Measurements from ENCODE around the gene ADD1. TPM values are rescaled to one million over a fixed set of nuclear protein-coding genes. Genes with fewer than 3 reads are reported as not detected.

ADD1 gene
- total RNA-seq, 1 experiment from 2014 or later, result 224 TPM

DNA sequence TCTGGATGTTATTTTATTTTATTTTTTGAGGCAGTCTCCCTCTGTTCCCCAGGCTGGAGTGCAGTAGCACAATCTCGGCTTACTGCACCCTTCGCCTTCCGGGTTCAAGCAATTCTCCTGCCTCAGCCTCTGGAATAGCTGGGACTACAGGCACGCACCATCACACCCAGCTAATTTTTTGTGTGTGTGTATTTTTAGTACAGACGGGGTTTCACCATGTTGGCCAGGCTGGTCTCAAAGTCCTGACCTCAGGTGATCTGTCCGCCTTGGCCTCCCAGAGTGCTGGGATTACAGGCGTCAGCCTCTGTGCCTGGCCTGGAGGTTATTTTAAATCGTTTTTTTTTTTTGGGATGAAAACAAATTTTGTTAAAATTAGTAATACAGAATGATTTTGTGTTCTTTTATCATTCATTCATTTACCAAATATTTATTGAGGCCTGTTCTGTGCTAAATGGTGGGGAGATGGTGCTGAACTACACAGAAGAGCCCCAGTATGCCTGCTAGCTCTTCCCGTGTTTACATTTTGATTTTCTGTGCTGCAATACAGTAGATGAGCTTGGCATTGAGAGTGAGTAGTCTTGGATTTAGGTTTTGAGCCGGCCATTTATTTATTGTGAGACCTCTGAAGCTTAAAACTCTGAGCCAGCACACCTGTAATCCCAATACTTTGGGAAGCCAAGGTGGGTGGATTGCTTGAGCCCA is 22.7 kb downstream of the ADD1 start:
- Histone ChIP-seq H3K36me3 (replicated peaks; ENCODE audit: control insufficient read depth, insufficient read depth, low read length) (no peaks in the 10 kb centered on the region), H3K27me3 (ENCODE audit: control insufficient read depth, insufficient read depth, low read length) (no peaks in the 10 kb centered on the region), H3K4me3 (ENCODE audit: insufficient read depth, low read depth, low read length) (no peak overlapping the region)
- no peak for DNase-seq

DNA sequence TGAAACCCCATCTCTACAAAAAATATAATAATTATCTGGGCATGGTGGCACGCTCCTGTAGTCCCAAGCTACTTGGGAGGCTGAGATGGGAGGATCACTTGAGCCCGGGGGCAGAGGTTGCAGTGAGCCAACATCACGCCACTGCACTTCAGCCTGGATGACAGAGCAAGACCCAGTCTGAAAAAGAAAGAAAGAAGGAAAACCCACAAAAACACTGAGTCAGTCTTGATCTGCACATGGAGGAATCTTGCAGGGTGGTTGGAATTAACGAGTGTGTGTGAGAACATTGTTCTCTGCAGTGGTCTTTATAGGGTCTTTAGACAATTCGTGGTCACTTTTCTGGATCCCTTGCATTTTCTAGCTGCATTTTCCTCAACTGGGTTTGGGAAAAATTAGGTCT is 23.2 kb downstream of the ADD1 start:
- Histone ChIP-seq H3K27me3 (ENCODE audit: control insufficient read depth, insufficient read depth, low read length) (no peaks in the 10 kb centered on the region), H3K4me3 (ENCODE audit: insufficient read depth, low read depth, low read length) (no peak overlapping the region), H3K36me3 (replicated peaks; ENCODE audit: control insufficient read depth, insufficient read depth, low read length) (no peaks in the 10 kb centered on the region)
- DNase-seq, result no peak

DNA sequence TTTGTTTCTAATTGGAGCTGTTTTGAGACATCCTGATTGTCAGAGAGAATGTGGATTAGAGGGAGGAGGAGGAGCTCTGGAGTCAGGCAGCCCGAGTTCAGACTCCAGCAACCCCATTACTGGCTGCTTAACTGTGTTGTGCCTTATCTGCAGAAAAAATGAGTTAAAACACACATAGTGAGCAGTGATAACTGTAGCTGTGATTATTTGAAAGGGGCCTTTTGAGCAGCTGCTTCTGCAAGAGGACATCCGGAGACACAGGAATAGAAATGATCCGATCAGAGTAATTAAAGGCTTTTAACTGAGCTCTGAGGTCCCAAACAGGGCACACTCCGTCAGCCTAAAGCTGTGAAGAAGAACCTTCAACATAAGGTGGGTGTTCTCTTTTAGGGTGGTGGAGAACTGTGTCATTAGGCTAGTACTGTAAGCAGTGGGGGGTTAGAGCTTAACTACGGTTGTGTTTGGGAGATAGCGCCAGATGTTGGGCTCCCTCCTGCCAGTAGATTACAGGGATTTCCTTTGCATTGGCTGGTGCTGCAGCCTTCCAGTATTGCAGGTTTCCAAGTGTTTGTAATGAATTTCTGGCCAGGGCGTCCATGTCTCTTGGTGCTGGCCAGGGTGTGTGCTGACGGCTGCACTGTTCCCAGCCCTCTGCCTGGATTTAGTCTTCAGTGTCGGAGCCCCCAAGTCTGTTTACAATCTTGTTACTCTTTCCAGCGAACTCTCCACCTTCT is 24.3 kb downstream of the ADD1 start:
- H3K36me3 ChIP-seq (replicated peaks; ENCODE audit: control insufficient read depth, insufficient read depth, low read length), result no peaks in the 10 kb centered on the region
- DNase-seq, result peak; percentile 38
- no peaks in the 10 kb centered on the region for H3K27me3 ChIP-seq (ENCODE audit: control insufficient read depth, insufficient read depth, low read length)
- peak overlapping the region; percentile 25 for H3K4me3 ChIP-seq (ENCODE audit: insufficient read depth, low read depth, low read length)

DNA sequence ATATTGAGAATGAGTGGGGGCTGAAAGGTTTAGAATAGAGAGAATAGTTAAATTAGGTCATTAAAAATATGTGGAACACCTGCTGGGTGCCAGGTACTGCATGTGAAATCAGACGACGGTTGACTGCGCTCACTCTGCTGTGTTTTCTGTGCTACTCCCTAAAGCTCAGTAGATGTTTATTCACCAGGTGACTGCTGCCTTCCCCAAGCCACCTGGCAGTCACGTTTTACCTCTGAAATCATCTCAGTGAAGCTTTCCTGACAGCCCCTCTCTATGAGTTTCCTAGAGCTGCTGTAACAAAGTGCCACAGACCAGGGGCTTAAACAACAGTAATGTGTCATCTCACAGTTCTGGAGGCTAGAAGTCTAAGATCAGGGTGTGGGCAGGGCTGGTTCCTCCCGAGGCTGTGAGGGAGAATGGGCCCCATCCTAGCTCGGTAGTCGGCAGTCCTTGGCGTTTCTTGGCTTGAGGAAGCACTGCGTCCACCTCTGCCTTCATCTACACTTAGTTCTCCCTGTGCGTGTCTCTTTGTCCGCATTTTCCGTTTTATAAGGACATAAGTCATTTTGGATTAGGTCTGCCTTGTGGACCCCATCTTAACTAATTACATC is 25.3 kb downstream of the ADD1 start:
- H3K27me3 ChIP-seq (ENCODE audit: control insufficient read depth, insufficient read depth, low read length), result no peaks in the 10 kb centered on the region
- DNase-seq, result no peak
- no peaks in the 10 kb centered on the region for H3K36me3 ChIP-seq (replicated peaks; ENCODE audit: control insufficient read depth, insufficient read depth, low read length)
- H3K4me3 ChIP-seq (ENCODE audit: insufficient read depth, low read depth, low read length), result peak overlapping the region; percentile 25

DNA sequence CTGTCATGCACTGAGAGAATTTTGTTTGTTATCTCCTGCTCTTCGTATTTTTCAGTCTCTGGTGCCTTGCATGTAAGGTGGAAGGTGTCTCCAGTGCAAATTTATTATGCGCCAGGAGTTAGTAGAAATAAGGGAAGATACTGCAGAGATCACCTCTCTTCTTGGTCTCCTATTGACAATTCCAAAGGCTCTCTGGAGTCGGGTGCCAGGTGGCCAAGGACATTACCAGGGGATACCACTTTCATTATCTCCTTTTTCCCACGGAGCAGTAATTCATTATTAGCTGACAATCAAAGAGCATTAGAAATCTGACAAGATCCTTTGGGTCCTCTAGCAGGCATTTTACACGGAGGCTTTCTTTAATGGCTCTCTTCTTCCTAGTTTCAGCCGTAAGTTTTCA is 26.0 kb downstream of the ADD1 start:
- no peaks in the 10 kb centered on the region for H3K36me3 ChIP-seq (replicated peaks; ENCODE audit: control insufficient read depth, insufficient read depth, low read length)
- no peak overlapping the region for H3K4me3 ChIP-seq (ENCODE audit: insufficient read depth, low read depth, low read length)
- no peak for DNase-seq

DNA sequence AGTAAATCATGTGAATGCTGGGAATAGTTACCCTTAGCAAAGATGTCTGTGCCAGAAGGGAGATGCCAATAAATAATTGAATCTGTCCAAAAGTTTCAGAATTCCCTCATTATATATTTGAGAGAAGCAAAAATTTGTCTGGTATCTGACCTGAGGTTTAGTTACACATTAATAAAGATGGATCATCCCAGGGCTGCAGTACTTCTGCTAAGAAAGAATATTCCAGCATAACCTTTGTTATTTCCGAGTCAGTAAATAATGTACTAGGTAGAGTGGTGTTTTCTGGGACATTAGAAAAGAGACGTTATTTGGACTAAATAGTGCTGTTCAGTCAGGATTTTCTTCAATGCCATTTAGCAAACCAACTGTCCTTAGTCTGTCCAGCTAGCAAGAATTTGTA is 26.4 kb downstream of the ADD1 start:
- Histone ChIP-seq H3K27me3 (ENCODE audit: control insufficient read depth, insufficient read depth, low read length) (no peaks in the 10 kb centered on the region), H3K36me3 (replicated peaks; ENCODE audit: control insufficient read depth, insufficient read depth, low read length) (no peaks in the 10 kb centered on the region), H3K4me3 (ENCODE audit: insufficient read depth, low read depth, low read length) (no peak overlapping the region)
- no peak for DNase-seq

More for the DNA sequence above, 26.0 kb downstream of the ADD1 start:
- H3K27me3 ChIP-seq (ENCODE audit: control insufficient read depth, insufficient read depth, low read length), result no peaks in the 10 kb centered on the region

DNA sequence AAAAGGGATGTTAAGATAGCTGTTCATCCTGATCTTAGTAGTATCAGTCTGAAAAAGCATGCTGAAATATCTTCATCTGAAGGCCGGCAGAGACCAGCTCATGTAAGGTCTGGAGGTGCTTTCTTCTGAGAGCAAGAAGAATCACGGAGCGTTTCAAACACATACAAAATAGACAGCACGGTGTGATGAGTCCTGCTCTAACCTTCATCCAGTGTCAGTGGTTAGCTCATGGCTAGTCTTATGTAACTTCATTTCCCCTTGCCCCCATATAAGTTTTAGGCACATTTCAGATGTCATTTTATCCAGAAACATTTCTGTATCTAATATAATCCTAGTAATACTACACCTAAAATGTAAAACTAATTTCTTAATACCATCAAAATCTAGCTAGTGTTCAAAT is 27.8 kb downstream of the ADD1 start:
- Histone ChIP-seq H3K4me3 (ENCODE audit: insufficient read depth, low read depth, low read length) (no peak overlapping the region), H3K36me3 (replicated peaks; ENCODE audit: control insufficient read depth, insufficient read depth, low read length) (peaks cover 3% of the 10 kb centered on the region), H3K27me3 (ENCODE audit: control insufficient read depth, insufficient read depth, low read length) (no peaks in the 10 kb centered on the region)
- no peak for DNase-seq

DNA sequence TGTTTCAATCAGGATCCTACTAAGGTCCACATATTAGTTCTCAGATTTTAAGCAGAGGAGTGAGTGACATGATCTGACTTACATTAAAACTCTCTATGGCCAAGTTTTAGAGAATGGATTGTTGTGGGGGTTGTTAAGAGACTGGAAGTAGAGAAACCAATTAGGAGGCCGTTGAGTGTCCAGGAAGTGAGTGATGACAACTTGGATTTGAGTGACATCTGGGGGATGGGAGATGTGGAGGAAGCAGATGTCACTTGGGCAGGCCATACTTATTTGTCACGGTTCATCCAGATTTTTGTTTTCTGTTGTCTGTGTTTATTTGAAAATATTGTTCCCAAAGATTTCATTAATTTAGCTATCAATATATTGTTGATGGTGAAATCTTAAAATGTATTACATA is 28.3 kb downstream of the ADD1 start:
- no peak for DNase-seq
- Histone ChIP-seq H3K36me3 (replicated peaks; ENCODE audit: control insufficient read depth, insufficient read depth, low read length) (peaks cover 3% of the 10 kb centered on the region), H3K27me3 (ENCODE audit: control insufficient read depth, insufficient read depth, low read length) (no peaks in the 10 kb centered on the region), H3K4me3 (ENCODE audit: insufficient read depth, low read depth, low read length) (no peak overlapping the region)

DNA sequence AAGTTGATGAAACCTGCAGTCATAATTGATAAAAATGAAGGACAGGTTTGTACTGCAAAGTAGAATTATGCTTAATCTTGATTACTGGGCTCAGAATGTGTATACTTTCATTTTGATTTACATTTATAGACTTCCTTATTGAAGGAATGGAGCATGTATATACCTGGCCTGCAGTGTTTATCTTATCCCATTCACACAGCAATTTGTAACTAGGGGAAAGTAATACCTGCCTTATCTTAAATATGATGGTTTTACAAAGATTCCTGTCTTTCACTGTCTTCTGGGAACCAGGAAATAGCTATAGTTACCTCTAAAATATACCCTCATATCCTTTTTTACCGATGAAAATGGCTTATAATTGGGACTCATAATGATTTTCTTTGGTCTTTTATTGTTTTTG is 29.7 kb downstream of the ADD1 start:
- no peak for DNase-seq
- Histone ChIP-seq H3K36me3 (replicated peaks; ENCODE audit: control insufficient read depth, insufficient read depth, low read length) (peaks cover 3% of the 10 kb centered on the region), H3K4me3 (ENCODE audit: insufficient read depth, low read depth, low read length) (no peak overlapping the region), H3K27me3 (ENCODE audit: control insufficient read depth, insufficient read depth, low read length) (no peaks in the 10 kb centered on the region)

DNA sequence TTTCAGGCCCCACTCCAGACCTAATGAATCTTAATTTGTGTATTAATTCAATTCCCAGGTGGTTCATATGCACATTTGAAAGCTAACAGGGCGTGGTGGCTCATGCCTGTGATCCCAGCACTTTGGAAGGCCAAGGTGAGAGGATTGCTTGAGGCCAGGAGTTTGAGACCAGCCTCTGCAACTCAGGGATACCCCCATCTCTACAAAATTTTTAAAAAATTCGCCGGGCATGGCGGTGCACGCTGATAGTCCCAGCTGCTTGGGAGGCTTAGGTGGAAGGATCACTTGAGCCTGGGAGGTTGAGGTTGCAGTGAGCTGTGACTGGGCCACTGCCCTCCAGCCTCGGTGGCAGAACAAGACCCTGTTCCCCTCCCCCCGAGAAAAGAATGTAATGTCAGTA is 31.2 kb downstream of the ADD1 start:
- no peak for DNase-seq
- Histone ChIP-seq H3K4me3 (ENCODE audit: insufficient read depth, low read depth, low read length) (no peak overlapping the region), H3K27me3 (ENCODE audit: control insufficient read depth, insufficient read depth, low read length) (no peaks in the 10 kb centered on the region), H3K36me3 (replicated peaks; ENCODE audit: control insufficient read depth, insufficient read depth, low read length) (peaks cover 5% of the 10 kb centered on the region)

DNA sequence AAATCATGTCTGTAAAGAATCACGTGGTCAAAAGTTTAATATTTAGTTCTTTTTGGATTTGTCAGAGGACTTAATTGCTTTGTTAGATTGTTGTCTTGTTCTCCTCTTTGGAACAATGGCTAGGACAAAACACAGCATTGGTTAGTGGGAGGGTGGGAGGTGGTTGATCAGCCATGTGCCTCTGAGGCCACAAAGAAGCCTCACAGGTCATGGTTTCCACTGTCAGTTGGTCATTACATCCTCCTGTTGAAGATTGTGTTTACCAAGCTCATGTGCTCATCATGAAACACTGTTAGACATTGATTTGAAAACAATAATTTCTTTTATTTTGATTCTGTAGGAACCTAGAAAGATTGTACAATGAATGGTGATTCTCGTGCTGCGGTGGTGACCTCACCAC is 31.9 kb downstream of the ADD1 start:
- H3K4me3 ChIP-seq (ENCODE audit: insufficient read depth, low read depth, low read length), result no peak overlapping the region
- peaks cover 6% of the 10 kb centered on the region for H3K36me3 ChIP-seq (replicated peaks; ENCODE audit: control insufficient read depth, insufficient read depth, low read length)
- no peaks in the 10 kb centered on the region for H3K27me3 ChIP-seq (ENCODE audit: control insufficient read depth, insufficient read depth, low read length)
- DNase-seq, result no peak

DNA sequence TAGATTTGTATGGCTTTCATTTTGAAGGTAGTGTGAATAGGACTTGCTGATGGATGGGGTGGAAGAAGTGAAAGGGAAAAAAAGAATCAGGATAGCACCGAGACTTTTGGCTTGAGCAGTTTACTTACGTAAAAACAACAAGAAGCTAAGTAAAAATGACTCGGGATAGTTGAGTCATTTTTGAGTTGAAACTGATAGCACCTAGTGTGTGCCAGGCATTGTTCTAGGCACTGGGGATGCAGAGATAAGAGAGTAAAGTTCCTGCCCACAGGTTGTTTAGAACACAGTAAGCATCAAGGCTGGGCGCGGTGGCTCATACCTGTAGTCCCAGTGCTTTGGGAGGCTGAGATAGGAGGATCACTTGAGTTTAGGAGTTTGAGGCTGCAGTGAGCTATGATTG is 34.7 kb downstream of the ADD1 start:
- no peak overlapping the region for H3K4me3 ChIP-seq (ENCODE audit: insufficient read depth, low read depth, low read length)

DNA sequence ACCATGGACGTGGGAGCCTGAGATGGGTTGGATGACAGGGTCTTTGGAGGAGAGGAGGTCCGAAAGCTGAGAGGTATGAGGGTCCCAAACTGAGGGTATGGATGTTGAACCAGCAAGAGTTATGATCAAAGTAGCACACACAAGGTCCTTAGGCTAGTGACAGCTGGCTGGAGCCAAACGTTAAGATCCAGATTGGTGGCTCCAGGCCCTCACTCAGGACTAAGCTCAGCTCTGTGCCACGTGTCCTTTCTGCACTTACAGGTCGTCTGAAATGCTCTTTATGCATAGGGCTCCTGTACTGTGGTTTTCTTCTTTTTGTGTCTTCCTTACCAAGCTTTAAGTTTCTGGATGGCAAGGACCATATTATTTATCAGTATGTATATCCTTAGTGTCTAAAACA is 35.4 kb downstream of the ADD1 start:
- Histone ChIP-seq H3K4me3 (ENCODE audit: insufficient read depth, low read depth, low read length) (no peak overlapping the region), H3K27me3 (ENCODE audit: control insufficient read depth, insufficient read depth, low read length) (no peaks in the 10 kb centered on the region), H3K36me3 (replicated peaks; ENCODE audit: control insufficient read depth, insufficient read depth, low read length) (peaks cover 6% of the 10 kb centered on the region)
- DNase-seq, result no peak

More for the DNA sequence above, 34.7 kb downstream of the ADD1 start:
- Histone ChIP-seq H3K36me3 (replicated peaks; ENCODE audit: control insufficient read depth, insufficient read depth, low read length) (peaks cover 6% of the 10 kb centered on the region), H3K27me3 (ENCODE audit: control insufficient read depth, insufficient read depth, low read length) (no peaks in the 10 kb centered on the region)
- DNase-seq, result no peak

DNA sequence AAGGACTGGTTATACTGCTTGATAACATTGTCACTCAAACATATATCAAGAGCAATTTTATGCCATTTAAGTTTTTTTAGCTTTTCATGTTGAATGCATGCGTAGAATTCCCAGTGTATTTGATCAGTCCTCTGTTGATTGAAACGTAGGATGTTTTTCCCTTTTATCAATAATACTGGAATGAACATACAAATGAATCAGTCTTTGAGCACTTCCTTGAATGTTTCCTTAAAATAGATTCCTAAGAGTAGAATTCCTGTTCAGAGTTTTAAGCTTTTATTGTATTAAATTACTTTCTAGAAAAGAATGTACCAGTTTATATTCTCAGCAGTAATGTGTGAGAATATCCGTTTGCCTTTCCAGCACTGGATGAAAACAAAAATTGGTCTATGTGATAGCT is 37.8 kb downstream of the ADD1 start:
- Histone ChIP-seq H3K4me3 (ENCODE audit: insufficient read depth, low read depth, low read length) (no peak overlapping the region), H3K36me3 (replicated peaks; ENCODE audit: control insufficient read depth, insufficient read depth, low read length) (peaks cover 20% of the 10 kb centered on the region), H3K27me3 (ENCODE audit: control insufficient read depth, insufficient read depth, low read length) (no peaks in the 10 kb centered on the region)
- no peak for DNase-seq

DNA sequence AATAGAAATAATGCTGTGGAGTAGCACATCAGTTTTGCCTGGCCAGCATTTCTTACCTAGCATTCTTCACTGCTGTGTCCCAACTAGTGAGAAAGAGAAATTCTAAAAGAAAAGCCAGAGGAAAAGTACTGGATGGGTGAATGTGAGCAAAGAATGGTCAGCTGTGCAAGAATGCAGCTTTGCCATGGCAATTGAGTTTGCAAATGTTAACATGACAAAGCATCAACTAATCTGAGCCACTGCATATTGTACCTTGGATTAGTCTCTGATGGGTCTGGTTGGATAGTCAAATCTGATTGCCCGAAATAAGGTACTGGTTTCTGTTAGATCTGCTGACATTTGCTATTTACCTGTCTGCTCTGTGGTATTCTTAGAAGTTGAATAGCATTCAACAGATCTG is 38.7 kb downstream of the ADD1 start:
- H3K4me3 ChIP-seq (ENCODE audit: insufficient read depth, low read depth, low read length), result no peak overlapping the region
- H3K36me3 ChIP-seq (replicated peaks; ENCODE audit: control insufficient read depth, insufficient read depth, low read length), result peaks cover 23% of the 10 kb centered on the region
- no peak for DNase-seq
- H3K27me3 ChIP-seq (ENCODE audit: control insufficient read depth, insufficient read depth, low read length), result no peaks in the 10 kb centered on the region
